GM21360 (cell line): ENCODE measurements around the gene LSMEM2.
"Not testable (repeated sequence)": the region's sequence is repeated elsewhere in the genome, so short reads cannot be mapped to it uniquely, and the experiment has no call there.

Experiments
- ATAC-seq: cut with Tn5 transposase; IDR thresholded peaks from one replicate; pipeline ENCODE4 v1.9.1; 2021; ENCODE audit warnings: mild to moderate bottlenecking, moderate library complexity; ENCODE audit not compliant: unreplicated experiment

LSMEM2 gene

GRCh38 chr3:50264383-50264963 lies 14.4 kb upstream of the LSMEM2 start:
- no peak for ATAC-seq

- ATAC-seq = no peak
Observed at GRCh38 chr3:50264964-50265485, 13.9 kb upstream of the LSMEM2 start.

GRCh38 chr3:50265571-50265970 lies 13.3 kb upstream of the LSMEM2 start:
- ATAC-seq = no peak

GRCh38 chr3:50266017-50266416 lies 12.9 kb upstream of the LSMEM2 start:
- no peak for ATAC-seq

- ATAC-seq = no peak
Observed at GRCh38 chr3:50266836-50267235, 12.1 kb upstream of the LSMEM2 start.

GRCh38 chr3:50267280-50267913 lies 11.5 kb upstream of the LSMEM2 start:
- no peak for ATAC-seq

- no peak for ATAC-seq
Observed at GRCh38 chr3:50268276-50268675, 10.6 kb upstream of the LSMEM2 start.

GRCh38 chr3:50268703-50269451 lies 10.0 kb upstream of the LSMEM2 start, which contains the start of gene SEMA3B:
Gene SEMA3B, plus strand, starts transcription at chr3:50269147. Its CDS starts 94 bp downstream, at chr3:50269241.
- ATAC-seq = no peak

GRCh38 chr3:50269460-50269859 lies 9.4 kb upstream of the LSMEM2 start:
- ATAC-seq = no peak

GRCh38 chr3:50269977-50270413 lies 8.9 kb upstream of the LSMEM2 start:
- ATAC-seq = no peak

GRCh38 chr3:50270422-50271224 lies 8.3 kb upstream of the LSMEM2 start:
- no peak for ATAC-seq

GRCh38 chr3:50271314-50271936 lies 7.5 kb upstream of the LSMEM2 start:
- ATAC-seq = no peak

GRCh38 chr3:50272538-50272910 lies 6.4 kb upstream of the LSMEM2 start:
- not testable (repeated sequence) for ATAC-seq

GRCh38 chr3:50272911-50273688 lies 5.8 kb upstream of the LSMEM2 start:
- peak; percentile 70 for ATAC-seq

GRCh38 chr3:50273689-50274065 lies 5.2 kb upstream of the LSMEM2 start:
- ATAC-seq = no peak

- ATAC-seq = no peak
Observed at GRCh38 chr3:50274371-50275104, 4.3 kb upstream of the LSMEM2 start.

GRCh38 chr3:50275141-50275995 lies 3.5 kb upstream of the LSMEM2 start:
- ATAC-seq = no peak
